IMR-90 (cell line): Measurements from ENCODE around the gene E2F8. TPM values are rescaled to one million over a fixed set of nuclear protein-coding genes. Genes with fewer than 3 reads are reported as not detected.

Experiments
- ATAC-seq: fragments of 200-7000 bp; cut with Tn5 transposase; 2 replicates; pipeline ENCODE4 v1.9.1; 2020; ENCODE audit warnings: low read depth, mild to moderate bottlenecking, moderate library complexity
- BruUV-seq: library from RNA; stranded (reverse); fragments of 400-500 nt; replicated peaks from 2 replicates; lab custom pipeline; 2021; lab: Mats Ljungman, UMichigan
- CTCF ChIA-PET: fragments of 300-600 bp; formaldehyde crosslinking; extraction: SDS; loops from one replicate; lab custom pipeline; 2021; ENCODE audit warnings: antibody characterized with exemption; lab: Yijun Ruan, JAX
- POLR2A ChIA-PET: fragments of 300-600 bp; sonication (Branson Sonifier 250); formaldehyde crosslinking; loops from one replicate; lab custom pipeline; 2022; ENCODE audit warnings: antibody characterized with exemption; ENCODE audit not compliant: unreplicated experiment; lab: Charles Lee
- DNase-seq: peaks from one replicate; pipeline ENCODE4 v3.0.0; 2013
- H2AFZ ChIP-seq: replicated peaks from 2 replicates; pipeline ENCODE3; 2013; ENCODE audit warnings: low read length, mild to moderate bottlenecking; ENCODE audit not compliant: poor library complexity
- H2AK5ac ChIP-seq: 2 replicates; pipeline ENCODE4 v1.6.1; 2013; ENCODE audit warnings: low read depth, low read length, inconsistent platforms
- H2AK9ac ChIP-seq: replicated peaks from 2 replicates; pipeline ENCODE3; 2013; ENCODE audit warnings: mild to moderate bottlenecking, low read depth, low read length, moderate library complexity; ENCODE audit not compliant: poor library complexity
- H2BK120ac ChIP-seq: 2 replicates; pipeline ENCODE4 v1.6.1; 2013; ENCODE audit warnings: low read depth, low read length, inconsistent platforms
- H2BK15ac ChIP-seq: 3 replicates; pipeline ENCODE4 v1.6.1; 2013; ENCODE audit warnings: low read depth, low read length, inconsistent platforms
- H2BK20ac ChIP-seq: 2 replicates; pipeline ENCODE4 v1.6.1; 2013; ENCODE audit warnings: low read depth, mild to moderate bottlenecking, inconsistent platforms, low read length, moderate library complexity
- H2BK5ac ChIP-seq: 2 replicates; pipeline ENCODE4 v1.6.1; 2013; ENCODE audit warnings: mild to moderate bottlenecking, low read depth, low read length, inconsistent platforms; ENCODE audit not compliant: poor library complexity, severe bottlenecking
- H3K14ac ChIP-seq: replicated peaks from 2 replicates; pipeline ENCODE4 v1.6.1; 2013; ENCODE audit warnings: low read depth, low read length, inconsistent platforms
- H3K18ac ChIP-seq: 2 replicates; pipeline ENCODE4 v1.6.1; 2013; ENCODE audit warnings: low read depth, low read length, control low read depth
- H3K23ac ChIP-seq: 2 replicates; pipeline ENCODE4 v1.6.1; 2013; ENCODE audit warnings: low read depth, low read length, inconsistent platforms
- H3K27ac ChIP-seq: 2 replicates; pipeline ENCODE4 v1.5.1; 2013; ENCODE audit warnings: mild to moderate bottlenecking, control low read depth, low read length; ENCODE audit not compliant: insufficient read depth
- H3K27me3 ChIP-seq: 2 replicates; pipeline ENCODE4 v1.6.1; 2013; ENCODE audit warnings: low read length; ENCODE audit not compliant: control insufficient read depth, insufficient read depth
- H3K36me3 ChIP-seq: 2 replicates; pipeline ENCODE4 v1.6.1; 2013; ENCODE audit warnings: low read length, mixed read lengths; ENCODE audit not compliant: control insufficient read depth, insufficient read depth
- H3K4ac ChIP-seq: 2 replicates; pipeline ENCODE4 v1.6.1; 2013; ENCODE audit warnings: low read depth, low read length, inconsistent platforms
- H3K4me1 ChIP-seq: 2 replicates; pipeline ENCODE4 v1.6.1; 2013; ENCODE audit warnings: low read length, mixed read lengths; ENCODE audit not compliant: control insufficient read depth, insufficient read depth
- H3K4me2 ChIP-seq: 2 replicates; pipeline ENCODE4 v1.6.1; 2013; ENCODE audit warnings: low read depth, mild to moderate bottlenecking, control low read depth, low read length, moderate library complexity
- H3K4me3 ChIP-seq: 2 replicates; pipeline ENCODE4 v1.5.1; 2013; ENCODE audit warnings: low read depth, mild to moderate bottlenecking, control low read depth, low read length, moderate library complexity; ENCODE audit not compliant: insufficient read depth
- H3K56ac ChIP-seq: 2 replicates; pipeline ENCODE4 v1.6.1; 2013; ENCODE audit warnings: low read length, inconsistent platforms; ENCODE audit not compliant: insufficient read depth; ENCODE audit errors: extremely low read depth
- H3K79me1 ChIP-seq, 2 experiments: 2 replicates each; pipeline ENCODE4 v1.6.1; 2013; ENCODE audit warnings: low read length in 2 of 2, inconsistent platforms in 1 of 2, low read depth in 1 of 2
- H3K9ac ChIP-seq: 2 replicates; pipeline ENCODE4 v1.6.1; 2013; ENCODE audit warnings: low read depth, low read length, control low read depth
- H3K9me1 ChIP-seq: 2 replicates; pipeline ENCODE4 v1.6.1; 2013; ENCODE audit warnings: low read length, inconsistent platforms; ENCODE audit not compliant: insufficient read depth
- H3K9me3 ChIP-seq: 2 replicates; pipeline ENCODE4 v1.6.1; 2013; ENCODE audit warnings: low read length; ENCODE audit not compliant: control insufficient read depth, insufficient read depth
- H4K20me1 ChIP-seq: 2 replicates; pipeline ENCODE4 v1.6.1; 2013; ENCODE audit warnings: low read length, inconsistent platforms; ENCODE audit not compliant: insufficient read depth
- H4K5ac ChIP-seq: 2 replicates; pipeline ENCODE4 v1.6.1; 2013; ENCODE audit warnings: mild to moderate bottlenecking, low read depth, low read length, control low read depth
- H4K8ac ChIP-seq, 2 experiments: 2 replicates each; pipeline ENCODE4 v1.6.1; 2013; ENCODE audit warnings: low read depth in 2 of 2, low read length in 2 of 2, control low read depth in 1 of 2, inconsistent platforms in 1 of 2
- H4K91ac ChIP-seq: 2 replicates; pipeline ENCODE4 v1.6.1; 2013; ENCODE audit warnings: low read depth, low read length, inconsistent platforms; ENCODE audit not compliant: insufficient read depth
- BHLHE40 ChIP-seq: fragments of 150-350 bp; IDR thresholded peaks from 2 replicates; pipeline ENCODE4 v1.6.1; 2016; ENCODE audit warnings: mild to moderate bottlenecking, low read depth, low read length
- MAFK ChIP-seq: IDR thresholded peaks from 2 replicates; pipeline ENCODE4 v1.6.1; 2012; ENCODE audit warnings: low read depth, low read length, improper control_type of control experiment
- MXI1 ChIP-seq: IDR thresholded peaks from 2 replicates; pipeline ENCODE4 v1.6.1; 2012; ENCODE audit warnings: low read depth, mild to moderate bottlenecking, low read length, moderate library complexity, borderline replicate concordance
- NFE2L2 ChIP-seq: fragments of 150-350 bp; IDR thresholded peaks from 2 replicates; pipeline ENCODE4 v1.6.1; 2016; ENCODE audit warnings: low read depth, mild to moderate bottlenecking, low read length
- RCOR1 ChIP-seq: IDR thresholded peaks from 2 replicates; pipeline ENCODE4 v1.6.1; 2012; ENCODE audit warnings: mild to moderate bottlenecking, low read length, improper control_type of control experiment; ENCODE audit not compliant: insufficient replicate concordance
- SMC3 ChIP-seq: fragments of 150-350 bp; IDR thresholded peaks from 2 replicates; pipeline ENCODE4 v1.6.1; 2016; ENCODE audit warnings: low read depth, mild to moderate bottlenecking, antibody characterized with exemption, low read length, moderate library complexity
- WGBS, 2 experiments: methylation state at CpG; one replicate each; pipeline versions ENCODE4 v1.1.5 to v1.1.7; 2013; ENCODE audit warnings: missing lambda C conversion rate in 2 of 2; ENCODE audit not compliant: insufficient read length in 1 of 2; ENCODE audit errors: extremely low coverage in 2 of 2; 5-methylcytosine and 5-hydroxymethylcytosine counted together
- dilution Hi-C: fragments of 300-500 bp; cut with HindIII; formaldehyde crosslinking; loops from one replicate; pipeline ENCODE4 v1.14.3; 2018; ENCODE audit warnings: low sequenced_read_pairs; ENCODE audit not compliant: unreplicated experiment
- in situ Hi-C: fragments of 300-500 bp; cut with MboI; formaldehyde crosslinking; loops from 3 replicates; pipeline ENCODE4 v1.14.3; 2019; ENCODE audit warnings: low sequenced_read_pairs, inconsistent platforms, mixed read lengths
- intact Hi-C: fragments of 100-400 bp; cut with micrococcal nuclease; formaldehyde crosslinking; loops from 2 replicates; pipeline ENCODE4 v1.10.0; 2022
- polyA plus RNA-seq, 3 experiments: library from polyadenylated mRNA; depleted of rRNA; stranded (reverse); fragments of >200 nt; gene quantifications; 2 replicates each; pipeline ENCODE4 v1.2.3, GENCODE V29; 2012; ENCODE audit warnings: low replicate concordance in 1 of 3
- total RNA-seq: library from RNA; depleted of rRNA; stranded (reverse); fragments of >200 nt; gene quantifications from 2 replicates; pipeline ENCODE4 v1.2.3, GENCODE V29; 2012

The E2F8 gene
- total and polyA plus RNA-seq, 2 of the 4 experiments (the other 2 are of a cell fraction), result 1.1 to 2.3 TPM

GRCh38 chr11:19237381-19237780 is 3.4 kb downstream of the E2F8 start:
- H2BK120ac ChIP-seq, result no peak overlapping the region
- ChIA-PET POLR2A (no interaction called here), CTCF (no interaction called here)
- H3K23ac ChIP-seq, result no peak overlapping the region
- H3K4me1 ChIP-seq, result peaks cover 2% of the 10 kb centered on the region; the same call in 1 of the 2 replicates
- no TSS peak for BruUV-seq
- no peak overlapping the region for H3K9ac ChIP-seq
- no peak overlapping the region for H2BK20ac ChIP-seq
- in situ Hi-C loops (no loop called here), dilution Hi-C loops (no loop called here), intact Hi-C loops (no loop called here)
- ATAC-seq, result no peak
- 100% methylated on average over 2 of the region's 8 CpGs; no CpG with 5 or more reads in 1 of the 2 experiments for WGBS, 2 experiments
- no peak overlapping the region for H2BK15ac ChIP-seq
- H2AFZ ChIP-seq, result no peak overlapping the region
- H3K36me3 ChIP-seq, result no peaks in the 10 kb centered on the region; the same call in 1 of the 2 replicates
- no peak overlapping the region for H4K91ac ChIP-seq
- H3K27ac ChIP-seq, result no peak overlapping the region
- DNase-seq, result no peak
- H3K27me3 ChIP-seq, result peaks cover 8% of the 10 kb centered on the region
- H3K14ac ChIP-seq, result no peak overlapping the region
- H3K4me2 ChIP-seq, result no peak overlapping the region
- no peaks in the 10 kb centered on the region for H4K20me1 ChIP-seq
- H2AK5ac ChIP-seq, result no peak overlapping the region
- H3K4me3 ChIP-seq, result no peak overlapping the region
- no peak overlapping the region for H4K8ac ChIP-seq
- H4K5ac ChIP-seq, result no peak overlapping the region
- H3K9me1 ChIP-seq, result peaks cover 3% of the 10 kb centered on the region; the same call in 1 of the 2 replicates
- H2BK5ac ChIP-seq, result no peak overlapping the region
- no peak overlapping the region for H3K4ac ChIP-seq
- TF ChIP-seq MXI1, result no peak
- TF ChIP-seq SMC3, result no peak
- TF ChIP-seq RCOR1, result no peak
- TF ChIP-seq BHLHE40, result no peak
- no peak for TF ChIP-seq MAFK
- no peak for TF ChIP-seq NFE2L2
- no peak overlapping the region for H3K18ac ChIP-seq
- no peak overlapping the region for H3K56ac ChIP-seq
- no peaks in the 10 kb centered on the region for H3K9me3 ChIP-seq
- no peak overlapping the region for H2AK9ac ChIP-seq
- H3K79me1 ChIP-seq, result peaks cover 0 to 5% of the 10 kb centered on the region in 2 experiments; a peak in 1 of 4 replicates
